Mucosa of stomach (tissue), 1 donor: ENCODE results near the gene MYO10.
"Not testable (repeated sequence)": the region's sequence is repeated elsewhere in the genome, so short reads cannot be mapped to it uniquely, and the experiment has no call there.

Experiments used
- H3K27me3 ChIP-seq: one replicate; pipeline ENCODE4 v1.7.0; 2013; ENCODE audit warnings: mild to moderate bottlenecking, low read length; ENCODE audit not compliant: control insufficient read depth, insufficient read depth
- H3K36me3 ChIP-seq: one replicate; pipeline ENCODE4 v1.7.0; 2013; ENCODE audit warnings: low read length; ENCODE audit not compliant: control insufficient read depth, insufficient read depth
- H3K4me1 ChIP-seq: one replicate; pipeline ENCODE4 v1.7.0; 2013; ENCODE audit warnings: mild to moderate bottlenecking, low read length; ENCODE audit not compliant: control insufficient read depth, insufficient read depth
- H3K4me3 ChIP-seq: one replicate; pipeline ENCODE4 v1.7.0; 2013; ENCODE audit warnings: low read length
- H3K9ac ChIP-seq: one replicate; pipeline ENCODE4 v1.7.0; 2013; ENCODE audit warnings: mild to moderate bottlenecking, low read length, moderate library complexity
- H3K9me3 ChIP-seq: one replicate; pipeline ENCODE4 v1.7.0; 2013; ENCODE audit warnings: mild to moderate bottlenecking, low read length, moderate library complexity; ENCODE audit not compliant: control insufficient read depth
- donor health status: Pancreatic carcinoma.

Gene MYO10

DNA sequence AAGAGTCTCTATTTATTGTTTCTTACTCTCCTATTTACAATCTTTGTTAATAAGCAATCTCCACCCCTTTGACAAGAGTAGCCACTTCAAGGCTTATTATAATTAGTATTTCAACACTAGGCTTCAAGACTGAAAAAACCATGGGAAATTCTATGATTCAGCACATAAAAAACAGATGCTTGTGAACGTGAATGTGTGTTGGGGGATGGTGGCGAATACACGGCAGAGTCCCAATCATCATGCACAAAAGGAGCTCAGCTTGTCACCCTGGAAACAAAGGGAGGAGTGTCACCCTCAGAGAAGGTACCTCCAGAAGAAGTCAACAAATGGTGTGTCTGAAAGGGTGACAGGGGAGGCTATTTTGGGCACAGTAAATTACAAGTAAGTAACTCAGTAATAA lies 162.1 kb downstream of the MYO10 start:
- H3K9me3 ChIP-seq, result no peaks in the 10 kb centered on the region
- H3K36me3 ChIP-seq, result no peaks in the 10 kb centered on the region
- H3K9ac ChIP-seq, result no peak overlapping the region
- no peak overlapping the region for H3K4me3 ChIP-seq
- H3K4me1 ChIP-seq, result no peaks in the 10 kb centered on the region
- H3K27me3 ChIP-seq, result no peaks in the 10 kb centered on the region

GRCh38 chr5:16772556-16772955 lies 163.5 kb downstream of the MYO10 start:
- no peaks in the 10 kb centered on the region for H3K4me1 ChIP-seq
- H3K9ac ChIP-seq, result no peak overlapping the region
- no peaks in the 10 kb centered on the region for H3K9me3 ChIP-seq
- no peaks in the 10 kb centered on the region for H3K36me3 ChIP-seq
- no peaks in the 10 kb centered on the region for H3K27me3 ChIP-seq
- H3K4me3 ChIP-seq, result no peak overlapping the region

GRCh38 chr5:16768184-16768583 lies 167.9 kb downstream of the MYO10 start:
- Histone ChIP-seq H3K36me3 (peaks cover 11% of the 10 kb centered on the region), H3K4me3 (no peak overlapping the region), H3K9ac (no peak overlapping the region), H3K27me3 (no peaks in the 10 kb centered on the region), H3K4me1 (no peaks in the 10 kb centered on the region), H3K9me3 (no peaks in the 10 kb centered on the region)

DNA sequence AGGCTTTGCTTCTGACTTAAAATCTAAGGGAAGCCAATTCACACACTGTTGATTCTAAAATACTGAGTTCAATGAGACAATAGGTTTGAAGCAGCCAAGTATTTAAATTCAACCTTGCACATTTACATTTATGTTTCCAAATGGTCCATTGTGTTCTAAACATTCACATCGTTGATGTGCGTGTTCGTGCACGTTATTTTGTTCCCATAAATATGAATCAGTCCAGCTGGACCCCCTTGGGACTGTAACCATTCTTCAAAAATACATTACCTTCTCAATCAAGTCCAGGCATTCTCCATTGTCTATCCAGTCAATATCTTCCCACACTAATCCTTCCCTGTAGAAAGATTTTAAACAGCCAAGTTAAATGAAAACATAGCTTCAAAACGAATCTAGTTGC lies 172.9 kb downstream of the MYO10 start:
- Histone ChIP-seq H3K36me3 (peaks cover 12% of the 10 kb centered on the region), H3K27me3 (no peaks in the 10 kb centered on the region), H3K4me1 (peaks cover 8% of the 10 kb centered on the region), H3K9me3 (no peaks in the 10 kb centered on the region), H3K4me3 (no peak overlapping the region), H3K9ac (no peak overlapping the region)

DNA sequence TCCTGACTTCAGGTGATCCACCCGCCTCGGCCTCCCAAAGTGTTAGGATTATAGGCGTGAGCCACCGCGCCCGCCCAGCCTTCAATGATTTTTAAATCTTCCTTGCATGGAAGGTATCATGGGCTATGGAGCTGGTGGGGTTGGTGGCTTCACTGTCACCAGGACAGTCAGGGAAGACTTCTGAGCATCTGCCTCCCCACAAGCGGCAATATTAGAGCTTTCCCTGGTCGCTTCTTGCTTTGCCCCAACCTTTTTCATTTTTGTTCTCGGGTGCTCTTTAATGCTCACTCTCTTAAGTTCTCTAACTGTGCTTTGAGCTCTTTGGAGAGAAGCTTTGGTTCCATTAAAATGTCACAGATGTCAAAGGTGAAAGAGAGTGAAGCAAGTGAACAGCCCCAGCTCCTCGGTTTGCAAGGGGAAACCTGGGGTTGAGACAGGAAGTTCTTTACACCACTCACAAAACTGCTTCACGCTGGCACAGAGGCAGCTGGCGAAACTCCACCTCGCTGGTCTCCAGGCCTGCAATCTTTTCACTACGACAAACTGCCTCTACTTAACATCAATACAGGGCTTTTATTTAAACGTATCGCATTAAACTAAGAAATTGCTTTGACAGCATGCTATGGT lies 176.8 kb downstream of the MYO10 start:
- Histone ChIP-seq H3K27me3 (no peaks in the 10 kb centered on the region), H3K36me3 (peaks cover 11% of the 10 kb centered on the region)

GRCh38 chr5:16757989-16758501 lies 178.0 kb downstream of the MYO10 start:
- Histone ChIP-seq H3K4me3 (no peak overlapping the region), H3K27me3 (no peaks in the 10 kb centered on the region), H3K36me3 (no peaks in the 10 kb centered on the region), H3K4me1 (peaks cover 14% of the 10 kb centered on the region), H3K9ac (no peak overlapping the region), H3K9me3 (no peaks in the 10 kb centered on the region)

More for the DNA sequence above, 176.8 kb downstream of the MYO10 start:
- Histone ChIP-seq H3K4me1 (peaks cover 14% of the 10 kb centered on the region), H3K9ac (no peak overlapping the region), H3K9me3 (no peaks in the 10 kb centered on the region), H3K4me3 (no peak overlapping the region)

- H3K9ac ChIP-seq, H3K4me3 ChIP-seq, H3K27me3 ChIP-seq, H3K36me3 ChIP-seq, H3K9me3 ChIP-seq: not testable (repeated sequence)
- H3K4me1 ChIP-seq, result peaks cover 14% of the 10 kb centered on the region
Observed at GRCh38 chr5:16757577-16757976, 178.5 kb downstream of the MYO10 start.

DNA sequence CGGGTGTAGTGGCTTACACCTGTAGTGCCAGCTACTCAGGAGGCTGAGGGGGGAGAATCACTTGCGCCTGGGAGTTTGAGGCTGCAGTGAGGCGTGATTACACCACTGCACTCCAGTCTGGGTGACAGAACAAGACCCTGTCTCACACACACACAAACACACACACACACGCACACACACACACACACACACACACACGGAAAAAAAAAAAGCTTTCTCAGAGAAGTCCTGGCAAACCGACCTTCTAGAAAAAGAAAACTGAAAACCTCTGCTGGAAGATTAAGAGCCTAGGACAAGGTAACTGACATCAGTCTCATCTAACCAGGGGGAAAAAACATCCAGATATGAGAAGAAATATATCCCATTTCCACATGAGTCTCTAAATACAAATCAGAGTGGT lies 178.9 kb downstream of the MYO10 start:
- Histone ChIP-seq H3K9me3 (no peaks in the 10 kb centered on the region), H3K36me3 (no peaks in the 10 kb centered on the region)

DNA sequence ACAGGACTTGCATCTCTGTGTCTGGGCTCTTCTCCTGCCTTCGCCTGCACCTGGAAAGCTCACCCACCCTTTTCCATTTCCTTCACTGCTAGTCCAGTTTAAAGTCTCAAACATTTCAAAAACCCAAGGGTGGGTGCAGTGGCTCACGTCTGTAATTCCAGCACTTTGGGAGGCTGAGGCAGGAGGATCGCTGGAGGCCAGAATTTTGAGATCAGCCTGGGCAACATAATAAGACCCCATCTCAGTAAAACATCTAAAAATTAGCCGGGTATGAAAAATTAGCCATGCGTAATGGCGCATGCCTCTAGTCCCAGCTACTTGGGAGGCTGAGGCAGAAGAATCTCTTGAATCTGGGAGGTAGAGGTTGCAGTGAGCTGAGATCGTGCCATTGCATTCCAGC lies 179.4 kb downstream of the MYO10 start:
- H3K36me3 ChIP-seq, result no peaks in the 10 kb centered on the region
- peaks cover 14% of the 10 kb centered on the region for H3K4me1 ChIP-seq
- no peaks in the 10 kb centered on the region for H3K9me3 ChIP-seq
- H3K27me3 ChIP-seq, result no peaks in the 10 kb centered on the region
- H3K4me3 ChIP-seq, result no peak overlapping the region
- no peak overlapping the region for H3K9ac ChIP-seq

More for the DNA sequence above, 178.9 kb downstream of the MYO10 start:
- H3K4me1 ChIP-seq, result peaks cover 14% of the 10 kb centered on the region
- no peak overlapping the region for H3K4me3 ChIP-seq
- no peak overlapping the region for H3K9ac ChIP-seq
- no peaks in the 10 kb centered on the region for H3K27me3 ChIP-seq

- Histone ChIP-seq H3K4me3 (no peak overlapping the region), H3K36me3 (no peaks in the 10 kb centered on the region), H3K9ac (no peak overlapping the region), H3K27me3 (no peaks in the 10 kb centered on the region), H3K4me1 (peaks cover 14% of the 10 kb centered on the region), H3K9me3 (no peaks in the 10 kb centered on the region)
Observed at GRCh38 chr5:16755641-16756040, 180.4 kb downstream of the MYO10 start.

DNA sequence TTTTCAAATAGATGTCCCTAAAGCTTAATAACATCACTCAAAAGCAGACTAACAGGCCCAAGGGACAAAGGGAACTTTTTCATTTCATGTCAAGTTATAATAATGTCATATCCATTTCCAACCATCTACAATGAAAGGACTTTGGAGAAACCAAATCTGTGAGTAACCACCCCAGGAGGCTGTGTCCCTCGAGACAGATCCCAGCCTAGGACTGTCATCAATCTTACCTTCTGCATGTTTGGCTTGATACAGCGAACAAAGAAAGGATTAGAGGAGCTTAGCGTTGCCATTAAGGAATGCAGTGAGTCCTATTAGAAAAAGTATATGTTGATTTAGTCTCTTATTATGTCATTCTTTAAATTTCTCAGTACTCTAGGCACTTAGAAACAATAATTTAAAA lies 181.5 kb downstream of the MYO10 start:
- Histone ChIP-seq H3K9ac (no peak overlapping the region), H3K4me3 (no peak overlapping the region), H3K9me3 (no peaks in the 10 kb centered on the region), H3K4me1 (peaks cover 14% of the 10 kb centered on the region), H3K36me3 (no peaks in the 10 kb centered on the region), H3K27me3 (no peaks in the 10 kb centered on the region)

DNA sequence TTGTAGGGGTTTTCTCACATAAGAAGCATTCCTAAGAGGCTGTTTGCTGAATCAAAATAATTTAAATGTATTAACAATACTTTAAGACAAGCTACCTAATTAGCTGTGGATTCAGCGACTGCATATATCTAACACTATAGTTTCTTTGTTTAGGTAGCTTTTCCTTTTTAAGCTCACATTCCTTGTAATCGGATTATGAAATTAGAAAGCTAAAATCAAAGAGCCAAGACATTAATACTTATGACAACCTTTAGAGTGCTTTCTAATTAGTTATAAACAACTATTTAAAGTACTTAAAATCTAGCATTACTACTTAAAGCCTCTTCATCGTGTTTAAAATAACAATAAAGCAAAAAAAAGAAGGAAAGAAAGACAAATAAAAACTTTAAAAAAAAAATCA lies 182.0 kb downstream of the MYO10 start:
- peaks cover 11% of the 10 kb centered on the region for H3K4me1 ChIP-seq
- no peaks in the 10 kb centered on the region for H3K27me3 ChIP-seq
- no peak overlapping the region for H3K9ac ChIP-seq
- no peaks in the 10 kb centered on the region for H3K36me3 ChIP-seq
- H3K4me3 ChIP-seq, result no peak overlapping the region
- H3K9me3 ChIP-seq, result no peaks in the 10 kb centered on the region

- no peaks in the 10 kb centered on the region for H3K36me3 ChIP-seq
- H3K27me3 ChIP-seq, result no peaks in the 10 kb centered on the region
- no peaks in the 10 kb centered on the region for H3K9me3 ChIP-seq
- no peaks in the 10 kb centered on the region for H3K4me1 ChIP-seq
- no peak overlapping the region for H3K4me3 ChIP-seq
- no peak overlapping the region for H3K9ac ChIP-seq
Observed at GRCh38 chr5:16750445-16750844, 185.6 kb downstream of the MYO10 start.
